ENCODE data around the gene PREX1.

GRCh38 chr20:48691523-48691922 lies 136.3 kb downstream of the PREX1 start:
- TF ChIP-seq, protein P1, sequence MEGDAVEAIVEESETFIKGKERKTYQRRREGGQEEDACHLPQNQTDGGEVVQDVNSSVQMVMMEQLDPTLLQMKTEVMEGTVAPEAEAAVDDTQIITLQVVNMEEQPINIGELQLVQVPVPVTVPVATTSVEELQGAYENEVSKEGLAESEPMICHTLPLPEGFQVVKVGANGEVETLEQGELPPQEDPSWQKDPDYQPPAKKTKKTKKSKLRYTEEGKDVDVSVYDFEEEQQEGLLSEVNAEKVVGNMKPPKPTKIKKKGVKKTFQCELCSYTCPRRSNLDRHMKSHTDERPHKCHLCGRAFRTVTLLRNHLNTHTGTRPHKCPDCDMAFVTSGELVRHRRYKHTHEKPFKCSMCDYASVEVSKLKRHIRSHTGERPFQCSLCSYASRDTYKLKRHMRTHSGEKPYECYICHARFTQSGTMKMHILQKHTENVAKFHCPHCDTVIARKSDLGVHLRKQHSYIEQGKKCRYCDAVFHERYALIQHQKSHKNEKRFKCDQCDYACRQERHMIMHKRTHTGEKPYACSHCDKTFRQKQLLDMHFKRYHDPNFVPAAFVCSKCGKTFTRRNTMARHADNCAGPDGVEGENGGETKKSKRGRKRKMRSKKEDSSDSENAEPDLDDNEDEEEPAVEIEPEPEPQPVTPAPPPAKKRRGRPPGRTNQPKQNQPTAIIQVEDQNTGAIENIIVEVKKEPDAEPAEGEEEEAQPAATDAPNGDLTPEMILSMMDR (IDR thresholded peaks at IDR 0.05 in 8 of 11, conservative IDR thresholded peaks at IDR 0.05 in 3 of 11), result no peak
- no peak for TF ChIP-seq POLR2A (IDR thresholded peaks at IDR 0.05)

All from spleen (tissue), 7 donors.